ENCODE measurements around the gene MICAL1. TPM values are rescaled to one million over a fixed set of nuclear protein-coding genes. Genes with fewer than 3 reads are reported as not detected.

MICAL1 gene
- total RNA-seq, 1 donor from 2014 or later, result 7.5 TPM

DNA sequence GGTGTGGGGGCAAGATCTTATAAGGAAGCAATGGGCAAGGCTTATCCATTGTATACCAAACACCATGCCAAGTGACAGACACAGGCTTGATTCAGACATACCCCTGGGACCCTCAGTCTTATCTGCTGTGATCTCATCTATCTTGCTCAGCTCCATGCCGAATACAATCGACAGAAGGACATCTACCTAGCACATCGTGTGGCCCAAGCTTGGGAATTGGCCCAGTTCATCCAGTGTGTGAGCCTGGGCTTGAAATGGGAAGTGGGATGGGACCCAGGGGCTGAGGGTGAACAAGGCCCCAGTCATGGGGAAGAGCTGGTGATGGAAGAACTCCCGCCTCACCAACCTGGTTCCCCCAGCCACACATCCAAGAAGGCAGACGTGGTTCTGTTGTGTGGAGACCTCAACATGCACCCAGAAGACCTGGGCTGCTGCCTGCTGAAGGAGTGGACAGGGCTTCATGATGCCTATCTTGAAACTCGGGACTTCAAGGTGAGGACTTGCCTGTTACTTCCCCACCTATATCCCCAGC is 13.1 kb downstream of the MICAL1 start:
- intact Hi-C loops (cut with micrococcal nuclease), result no loop called here
- DNase-seq (no peak), ATAC-seq (no peak)

DNA sequence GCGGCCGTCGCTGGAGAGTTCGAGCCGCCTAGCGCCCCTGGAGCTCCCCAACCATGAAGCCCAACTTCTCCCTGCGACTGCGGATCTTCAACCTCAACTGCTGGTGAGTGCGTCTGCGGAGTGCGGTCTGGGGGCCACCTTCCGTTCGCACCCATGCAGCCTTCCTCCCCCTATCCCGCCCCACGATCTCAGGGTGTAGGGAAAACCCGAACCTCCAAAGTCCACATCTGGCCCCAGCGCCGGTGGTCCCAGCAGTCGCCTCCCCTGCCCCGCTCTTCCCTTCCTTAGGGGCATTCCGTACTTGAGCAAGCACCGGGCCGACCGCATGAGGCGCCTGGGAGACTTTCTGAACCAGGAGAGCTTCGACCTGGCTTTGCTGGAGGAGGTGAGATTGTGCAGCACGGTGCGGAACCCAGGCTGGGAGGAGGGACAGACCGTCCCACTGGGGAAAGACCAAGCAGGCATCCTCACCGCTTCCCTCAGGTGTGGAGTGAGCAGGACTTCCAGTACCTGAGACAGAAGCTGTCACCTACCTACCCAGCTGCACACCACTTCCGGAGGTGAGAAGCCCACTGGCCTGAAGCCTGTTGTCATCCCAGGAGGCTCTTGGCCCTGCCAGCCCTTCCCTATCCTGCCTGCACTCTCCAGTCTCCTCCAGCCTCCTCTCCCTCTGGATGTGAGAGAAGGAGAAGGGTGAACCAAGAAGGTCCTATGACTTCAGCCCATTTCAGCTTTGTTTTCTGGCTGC is 14.3 kb downstream of the MICAL1 start:
- DNase-seq (peak; percentile 67), ATAC-seq (peak; percentile 56)
- intact Hi-C loops (cut with micrococcal nuclease), result no loop called here

DNA sequence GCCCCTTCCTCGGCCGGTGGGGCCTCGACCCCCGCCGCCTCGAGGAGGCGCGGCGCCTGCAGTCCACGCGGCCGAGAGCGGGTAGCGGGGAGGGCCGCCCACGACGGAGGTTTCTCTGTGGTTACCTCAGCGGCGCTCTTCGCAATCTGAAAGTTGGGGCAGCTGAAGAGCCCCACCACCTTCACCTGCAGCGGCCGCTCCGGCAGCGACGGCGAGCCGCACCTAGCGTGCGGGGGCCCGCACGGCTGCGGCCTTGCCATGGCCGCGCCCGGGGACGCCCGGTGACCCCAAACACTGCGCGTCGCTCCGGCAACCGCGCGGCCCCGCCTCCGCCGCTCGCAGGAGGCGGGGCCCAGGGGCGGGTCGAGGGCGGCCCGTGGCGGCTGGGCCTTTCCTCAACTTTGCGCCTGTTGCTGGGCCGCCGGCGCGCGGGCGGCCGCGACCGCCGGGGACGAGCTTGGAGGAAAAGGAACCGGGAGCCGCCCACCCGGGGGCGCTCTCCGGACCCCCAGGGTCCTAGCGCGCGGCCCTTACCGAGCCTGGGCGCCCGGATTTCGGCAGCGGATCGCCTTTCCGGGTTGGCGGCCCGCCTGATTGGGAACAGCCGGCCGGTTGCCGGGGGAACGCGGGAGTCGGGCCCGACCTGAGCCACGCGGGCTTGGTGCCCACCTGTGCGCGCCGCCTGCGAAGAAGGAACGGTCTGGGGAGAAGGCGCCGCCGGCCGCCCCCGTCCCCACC is 15.1 kb downstream of the MICAL1 start, which contains the start of the genes PPIL6 and SMPD2:
Gene PPIL6 (minus strand): TSS at position 298 of the 738 bp plus-strand sequence. CDS start 38 bp downstream, at position 260.
Gene SMPD2 (plus strand): TSS at position 394 of the 738 bp plus-strand sequence. CDS start 398 bp downstream, outside the sequence.
- DNase-seq (peak; percentile 95), ATAC-seq (peak; percentile 95)
- intact Hi-C loops (cut with micrococcal nuclease), result no loop called here

GRCh38 chr6:109436041-109436440 is 19.5 kb downstream of the MICAL1 start:
- DNase-seq, result no peak
- intact Hi-C loops (cut with micrococcal nuclease), result no loop called here
- ATAC-seq, result no peak

DNA sequence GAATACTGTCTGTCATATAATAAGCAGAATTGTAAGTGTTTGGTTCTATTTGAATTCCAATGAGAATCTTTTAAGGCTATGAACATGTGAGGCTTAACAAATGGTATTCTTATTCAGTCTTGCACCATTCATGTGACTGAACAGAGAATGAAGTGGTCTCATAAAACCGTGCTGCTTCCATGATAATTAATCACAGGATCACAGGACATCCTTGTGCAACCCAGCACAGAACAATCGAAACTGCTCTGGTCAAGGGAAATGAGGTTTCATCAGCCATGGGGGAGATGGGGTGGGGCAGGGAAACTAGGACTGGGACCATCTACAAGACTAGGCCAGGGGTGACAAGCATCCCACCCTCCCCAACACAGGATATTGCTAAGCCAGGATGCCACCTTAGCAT is 21.1 kb downstream of the MICAL1 start:
- DNase-seq (no peak), ATAC-seq (no peak)
- intact Hi-C loops (cut with micrococcal nuclease), result no loop called here

DNA sequence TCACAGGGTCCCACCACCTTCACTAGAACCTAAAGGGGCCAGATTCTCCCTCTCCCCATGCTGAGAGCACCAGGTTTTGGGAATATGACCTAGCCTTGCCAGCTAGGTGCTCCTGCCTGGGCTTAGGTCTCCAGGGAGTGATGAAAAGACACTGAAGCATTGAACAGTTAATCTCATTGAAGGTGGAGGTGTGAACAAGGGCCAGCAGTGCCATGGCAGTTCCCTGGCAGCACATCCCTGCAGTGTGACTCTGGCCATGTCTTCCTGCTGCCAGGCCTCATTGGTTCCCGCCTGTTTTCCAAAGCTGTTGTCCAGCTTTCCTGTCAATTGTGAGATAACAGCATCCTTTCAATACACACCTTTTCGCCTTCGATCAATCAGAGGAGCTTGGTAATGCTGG is 26.1 kb downstream of the MICAL1 start:
- ATAC-seq (no peak), DNase-seq (no peak)
- intact Hi-C loops (cut with micrococcal nuclease), result no loop called here

DNA sequence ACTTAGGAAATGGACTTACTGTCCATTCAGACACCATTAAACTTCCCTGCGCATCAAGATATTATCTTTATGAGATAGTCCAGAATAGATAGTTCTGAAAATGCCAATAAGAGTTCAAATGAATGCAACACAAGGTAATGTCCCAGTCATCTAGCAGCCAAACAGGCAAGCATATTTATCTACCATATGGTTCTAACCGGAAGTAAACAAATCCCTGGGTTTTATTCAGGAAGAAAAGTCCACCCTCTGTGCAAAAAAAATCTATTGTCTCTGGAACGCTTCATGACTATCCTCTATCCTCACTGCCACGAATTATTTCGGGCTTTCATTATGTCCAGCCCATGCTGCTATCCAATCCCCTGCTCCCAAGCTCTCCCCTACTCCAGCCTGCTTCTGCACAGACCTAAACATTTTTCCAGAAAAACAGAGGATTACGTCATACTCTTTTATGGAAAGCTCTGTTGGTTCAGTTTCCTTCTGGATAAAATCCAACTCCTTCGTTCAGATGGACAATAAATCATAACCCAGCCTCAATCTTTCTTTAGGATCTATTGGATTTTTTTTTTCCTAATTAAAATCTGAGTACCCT is 26.6 kb downstream of the MICAL1 start:
- intact Hi-C loops (cut with micrococcal nuclease), result no loop called here
- DNase-seq (no peak), ATAC-seq (peak; percentile 71)

DNA sequence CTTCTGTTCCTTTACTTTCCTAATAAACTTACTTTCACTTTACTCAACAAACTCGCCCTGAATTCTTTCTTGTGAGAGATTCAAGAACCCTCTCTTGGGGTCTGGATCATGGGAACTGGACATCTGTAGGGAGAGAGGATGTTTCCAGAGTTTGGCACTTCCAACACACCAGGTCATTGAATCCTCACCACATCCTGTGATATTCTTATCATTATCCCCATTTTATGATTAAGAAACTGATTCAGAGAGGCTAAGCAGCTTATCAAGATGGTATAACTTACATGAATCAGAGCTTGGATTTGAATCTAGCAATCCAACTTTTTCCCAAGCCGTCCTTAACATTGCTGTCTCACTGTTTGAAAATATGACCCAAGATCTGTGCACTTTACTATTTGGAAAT is 30.6 kb downstream of the MICAL1 start:
- ATAC-seq, result no peak
- DNase-seq, result no peak
- intact Hi-C loops (cut with micrococcal nuclease), result no loop called here

DNA sequence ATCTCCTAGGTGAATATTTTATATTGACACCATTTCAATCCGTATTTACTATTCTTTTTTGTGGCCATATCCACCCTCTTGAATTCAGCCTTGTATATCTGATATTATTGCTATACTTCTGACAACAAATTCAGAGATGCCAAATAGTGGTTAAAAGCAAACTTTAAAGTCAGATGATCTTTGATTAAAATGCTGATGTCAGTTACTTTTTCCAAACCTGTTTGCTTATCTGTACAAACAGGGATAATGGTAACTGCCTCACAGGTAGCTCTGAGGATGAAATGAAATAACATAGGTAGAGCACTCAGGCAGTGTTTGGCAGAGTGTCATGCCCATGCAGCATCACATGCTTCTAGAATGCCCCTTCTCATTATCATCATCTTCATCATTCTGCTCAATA is 34.4 kb downstream of the MICAL1 start:
- ATAC-seq (no peak), DNase-seq (no peak)
- intact Hi-C loops (cut with micrococcal nuclease), result no loop called here

- intact Hi-C loops (cut with micrococcal nuclease), result no loop called here
- DNase-seq (no peak), ATAC-seq (no peak)
These were observed 34.8 kb downstream of the MICAL1 start for GRCh38 chr6:109420751-109421150.

GRCh38 chr6:109417646-109418045 is 37.9 kb downstream of the MICAL1 start:
- no peak for ATAC-seq
- no peak for DNase-seq
- intact Hi-C loops (cut with micrococcal nuclease), result no loop called here

DNA sequence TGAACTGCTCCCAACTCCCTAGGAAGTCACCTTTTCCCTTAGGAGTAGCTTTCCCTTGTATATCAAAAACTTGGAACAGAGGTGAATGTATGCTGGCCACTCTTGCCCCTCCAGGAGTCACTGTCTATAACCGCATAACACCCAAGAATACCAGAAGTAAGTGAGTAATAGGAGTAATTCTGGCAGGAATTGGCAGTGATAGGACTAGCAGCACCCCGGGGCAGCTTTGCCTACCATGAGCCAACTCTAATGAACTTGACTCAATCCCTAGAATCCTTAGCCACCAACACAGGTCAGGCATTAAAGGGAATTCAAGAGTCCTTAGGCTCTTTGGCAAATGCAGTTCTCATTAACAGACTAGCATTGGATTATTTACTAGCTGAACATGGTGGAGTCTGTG is 44.5 kb downstream of the MICAL1 start:
- ATAC-seq (no peak), DNase-seq (no peak)
- intact Hi-C loops (cut with micrococcal nuclease), result no loop called here

DNA sequence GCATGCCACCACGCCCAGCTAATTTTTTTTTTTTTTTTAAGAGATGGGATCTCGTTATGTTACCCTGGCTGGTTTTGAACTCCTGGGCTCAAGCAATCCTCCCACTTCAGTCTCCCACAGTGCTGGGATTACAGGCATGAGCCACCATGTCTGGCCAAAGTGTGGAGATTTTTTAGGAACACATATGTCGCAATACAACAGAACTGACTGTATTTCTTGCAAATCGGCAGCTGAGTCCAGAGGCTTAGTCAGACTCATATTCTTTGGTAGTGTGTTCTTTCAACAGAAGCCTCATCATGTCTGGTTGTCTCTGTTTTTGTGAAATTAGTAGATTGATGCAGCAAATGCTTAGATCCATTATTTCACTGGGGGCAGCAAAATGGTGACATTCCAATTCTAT is 49.4 kb downstream of the MICAL1 start:
- ATAC-seq (no peak), DNase-seq (no peak)
- intact Hi-C loops (cut with micrococcal nuclease), result no loop called here

- DNase-seq (no peak), ATAC-seq (peak; percentile 47)
- intact Hi-C loops (cut with micrococcal nuclease), result no loop called here
These were observed 58.6 kb downstream of the MICAL1 start for GRCh38 chr6:109397020-109397419.

DNA sequence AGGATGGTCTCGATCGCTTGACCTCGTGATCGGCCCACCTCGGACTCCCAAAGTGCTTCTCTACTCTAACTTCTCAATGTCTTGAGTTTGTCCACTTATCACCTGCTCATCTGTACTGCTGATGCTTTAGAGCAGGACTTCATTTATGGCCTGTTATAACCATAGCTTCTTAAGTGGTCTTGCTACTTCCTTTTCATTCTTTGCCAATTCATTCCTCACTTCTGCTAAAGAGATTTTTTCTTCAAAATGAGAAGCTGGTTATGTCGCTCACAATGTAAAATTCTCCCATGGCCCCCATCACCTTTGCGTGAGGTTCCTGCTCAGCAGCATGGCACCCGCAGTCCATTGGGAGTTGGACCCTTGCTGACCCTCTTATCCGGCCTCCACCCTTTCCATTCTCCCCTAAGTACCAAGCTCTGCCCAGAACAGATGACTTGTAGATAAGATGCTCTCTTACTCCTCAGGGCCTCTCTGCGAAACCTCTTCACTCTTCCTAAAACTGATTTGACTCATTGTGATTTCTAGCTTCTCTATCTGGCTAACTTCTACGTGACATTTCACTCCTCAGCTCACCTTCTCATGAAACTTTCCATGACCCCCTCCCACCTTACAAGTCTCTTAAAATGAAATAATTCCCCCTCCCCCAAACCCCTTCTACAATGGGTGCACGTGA is 59.4 kb downstream of the MICAL1 start:
- intact Hi-C loops (cut with micrococcal nuclease), result no loop called here
- ATAC-seq, result no peak
- DNase-seq, result no peak

Other genes starting within 250 kb of the MICAL1 start
- gene CD164, start 73.3 kb downstream of the MICAL1 start, total RNA-seq, result 100 TPM
- gene PPIL6, start 15.1 kb downstream of the MICAL1 start, total RNA-seq, result 2.5 TPM
- 5.7 TPM for gene SMPD2, start 15.0 kb downstream of the MICAL1 start, total RNA-seq
- 3.4 TPM for gene ZBTB24, start 27.4 kb upstream of the MICAL1 start, total RNA-seq
- 11.7 TPM for gene AK9, start 235.4 kb upstream of the MICAL1 start, total RNA-seq
- gene FIG4, start 235.5 kb upstream of the MICAL1 start, total RNA-seq, result 8.9 TPM